ENCODE results near the gene AIFM2.

Gene AIFM2

DNA sequence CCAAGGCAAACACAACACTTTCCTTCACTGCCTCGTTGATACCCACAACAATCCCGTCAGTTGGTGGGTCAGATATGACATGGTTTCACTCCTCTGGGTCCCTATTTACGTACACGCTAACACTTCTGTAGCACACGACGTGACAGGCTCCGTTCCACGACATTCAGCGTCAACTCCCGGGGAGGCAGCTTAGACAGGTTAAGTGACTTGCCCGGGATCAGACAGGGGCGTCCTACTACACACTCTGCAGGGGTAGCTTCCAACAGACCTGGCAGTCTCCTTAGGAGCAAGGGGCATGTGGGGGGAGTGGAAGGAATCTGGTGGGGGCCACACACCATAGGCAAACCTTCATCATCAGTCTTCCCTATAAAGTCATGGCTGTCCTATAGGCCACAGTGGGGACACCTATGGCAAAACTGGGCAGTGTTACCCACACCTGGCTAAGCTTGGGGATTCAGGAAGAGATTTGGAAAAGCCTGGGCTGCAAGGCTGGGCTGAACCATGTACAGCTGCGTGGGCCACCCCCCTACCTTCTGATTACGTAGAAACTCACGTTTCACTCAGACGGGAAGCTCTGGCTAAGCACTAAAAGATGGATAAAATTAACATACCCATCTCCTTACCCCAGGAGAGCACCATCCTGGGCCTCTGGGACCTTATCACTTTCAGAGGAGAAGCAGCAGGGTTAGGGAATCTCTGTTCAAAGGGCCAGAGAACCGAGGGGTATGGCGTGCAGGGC is 11.9 kb upstream of the AIFM2 start:
- no peak for ATAC-seq
- no peak for TF ChIP-seq ZNF70 (CRISPR knock-in tag; IDR thresholded peaks at IDR 0.05)
- no peak for TF ChIP-seq ARNTL (CRISPR knock-in tag; IDR thresholded peaks at IDR 0.05; ENCODE audit: borderline replicate concordance, low read depth)
- no peak for TF ChIP-seq OSR1 (CRISPR knock-in tag; IDR thresholded peaks at IDR 0.05)
- no peak for TF ChIP-seq ISL1 (CRISPR knock-in tag; IDR thresholded peaks at IDR 0.05)
- TF ChIP-seq BACH2 (CRISPR knock-in tag; IDR thresholded peaks at IDR 0.05; ENCODE audit: borderline replicate concordance): no peak
- TF ChIP-seq TOX (CRISPR knock-in tag; IDR thresholded peaks at IDR 0.05; ENCODE audit: borderline replicate concordance): no peak
- TF ChIP-seq ZNF8 (CRISPR knock-in tag; IDR thresholded peaks at IDR 0.05): no peak
- TF ChIP-seq CSDC2 (CRISPR knock-in tag; IDR thresholded peaks at IDR 0.05): no peak
- TF ChIP-seq, protein P1, sequence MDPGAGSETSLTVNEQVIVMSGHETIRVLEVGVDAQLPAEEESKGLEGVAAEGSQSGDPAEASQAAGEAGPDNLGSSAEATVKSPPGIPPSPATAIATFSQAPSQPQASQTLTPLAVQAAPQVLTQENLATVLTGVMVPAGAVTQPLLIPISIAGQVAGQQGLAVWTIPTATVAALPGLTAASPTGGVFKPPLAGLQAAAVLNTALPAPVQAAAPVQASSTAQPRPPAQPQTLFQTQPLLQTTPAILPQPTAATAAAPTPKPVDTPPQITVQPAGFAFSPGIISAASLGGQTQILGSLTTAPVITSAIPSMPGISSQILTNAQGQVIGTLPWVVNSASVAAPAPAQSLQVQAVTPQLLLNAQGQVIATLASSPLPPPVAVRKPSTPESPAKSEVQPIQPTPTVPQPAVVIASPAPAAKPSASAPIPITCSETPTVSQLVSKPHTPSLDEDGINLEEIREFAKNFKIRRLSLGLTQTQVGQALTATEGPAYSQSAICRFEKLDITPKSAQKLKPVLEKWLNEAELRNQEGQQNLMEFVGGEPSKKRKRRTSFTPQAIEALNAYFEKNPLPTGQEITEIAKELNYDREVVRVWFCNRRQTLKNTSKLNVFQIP (CRISPR knock-in tag; IDR thresholded peaks at IDR 0.05; ENCODE audit: borderline replicate concordance, low read depth): no peak
- TF ChIP-seq SNAI2 (CRISPR knock-in tag; IDR thresholded peaks at IDR 0.05): no peak
- TF ChIP-seq, protein P2, sequence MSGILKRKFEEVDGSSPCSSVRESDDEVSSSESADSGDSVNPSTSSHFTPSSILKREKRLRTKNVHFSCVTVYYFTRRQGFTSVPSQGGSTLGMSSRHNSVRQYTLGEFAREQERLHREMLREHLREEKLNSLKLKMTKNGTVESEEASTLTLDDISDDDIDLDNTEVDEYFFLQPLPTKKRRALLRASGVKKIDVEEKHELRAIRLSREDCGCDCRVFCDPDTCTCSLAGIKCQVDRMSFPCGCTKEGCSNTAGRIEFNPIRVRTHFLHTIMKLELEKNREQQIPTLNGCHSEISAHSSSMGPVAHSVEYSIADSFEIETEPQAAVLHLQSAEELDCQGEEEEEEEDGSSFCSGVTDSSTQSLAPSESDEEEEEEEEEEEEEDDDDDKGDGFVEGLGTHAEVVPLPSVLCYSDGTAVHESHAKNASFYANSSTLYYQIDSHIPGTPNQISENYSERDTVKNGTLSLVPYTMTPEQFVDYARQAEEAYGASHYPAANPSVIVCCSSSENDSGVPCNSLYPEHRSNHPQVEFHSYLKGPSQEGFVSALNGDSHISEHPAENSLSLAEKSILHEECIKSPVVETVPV (CRISPR knock-in tag; IDR thresholded peaks at IDR 0.05): no peak
- TF ChIP-seq, protein P3, sequence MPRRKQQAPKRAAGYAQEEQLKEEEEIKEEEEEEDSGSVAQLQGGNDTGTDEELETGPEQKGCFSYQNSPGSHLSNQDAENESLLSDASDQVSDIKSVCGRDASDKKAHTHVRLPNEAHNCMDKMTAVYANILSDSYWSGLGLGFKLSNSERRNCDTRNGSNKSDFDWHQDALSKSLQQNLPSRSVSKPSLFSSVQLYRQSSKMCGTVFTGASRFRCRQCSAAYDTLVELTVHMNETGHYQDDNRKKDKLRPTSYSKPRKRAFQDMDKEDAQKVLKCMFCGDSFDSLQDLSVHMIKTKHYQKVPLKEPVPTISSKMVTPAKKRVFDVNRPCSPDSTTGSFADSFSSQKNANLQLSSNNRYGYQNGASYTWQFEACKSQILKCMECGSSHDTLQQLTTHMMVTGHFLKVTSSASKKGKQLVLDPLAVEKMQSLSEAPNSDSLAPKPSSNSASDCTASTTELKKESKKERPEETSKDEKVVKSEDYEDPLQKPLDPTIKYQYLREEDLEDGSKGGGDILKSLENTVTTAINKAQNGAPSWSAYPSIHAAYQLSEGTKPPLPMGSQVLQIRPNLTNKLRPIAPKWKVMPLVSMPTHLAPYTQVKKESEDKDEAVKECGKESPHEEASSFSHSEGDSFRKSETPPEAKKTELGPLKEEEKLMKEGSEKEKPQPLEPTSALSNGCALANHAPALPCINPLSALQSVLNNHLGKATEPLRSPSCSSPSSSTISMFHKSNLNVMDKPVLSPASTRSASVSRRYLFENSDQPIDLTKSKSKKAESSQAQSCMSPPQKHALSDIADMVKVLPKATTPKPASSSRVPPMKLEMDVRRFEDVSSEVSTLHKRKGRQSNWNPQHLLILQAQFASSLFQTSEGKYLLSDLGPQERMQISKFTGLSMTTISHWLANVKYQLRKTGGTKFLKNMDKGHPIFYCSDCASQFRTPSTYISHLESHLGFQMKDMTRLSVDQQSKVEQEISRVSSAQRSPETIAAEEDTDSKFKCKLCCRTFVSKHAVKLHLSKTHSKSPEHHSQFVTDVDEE (CRISPR knock-in tag; IDR thresholded peaks at IDR 0.05): no peak
- TF ChIP-seq ZFP30 (CRISPR knock-in tag; IDR thresholded peaks at IDR 0.05): no peak
- TF ChIP-seq ESRRG (CRISPR knock-in tag; IDR thresholded peaks at IDR 0.05): no peak
- TF ChIP-seq ZC3H10 (CRISPR knock-in tag; IDR thresholded peaks at IDR 0.05): no peak
- no peak for TF ChIP-seq ZFP3 (CRISPR knock-in tag; IDR thresholded peaks at IDR 0.05)
- no peak for TF ChIP-seq ZNF565 (CRISPR knock-in tag; conservative IDR thresholded peaks at IDR 0.05; ENCODE audit: low read depth)

DNA sequence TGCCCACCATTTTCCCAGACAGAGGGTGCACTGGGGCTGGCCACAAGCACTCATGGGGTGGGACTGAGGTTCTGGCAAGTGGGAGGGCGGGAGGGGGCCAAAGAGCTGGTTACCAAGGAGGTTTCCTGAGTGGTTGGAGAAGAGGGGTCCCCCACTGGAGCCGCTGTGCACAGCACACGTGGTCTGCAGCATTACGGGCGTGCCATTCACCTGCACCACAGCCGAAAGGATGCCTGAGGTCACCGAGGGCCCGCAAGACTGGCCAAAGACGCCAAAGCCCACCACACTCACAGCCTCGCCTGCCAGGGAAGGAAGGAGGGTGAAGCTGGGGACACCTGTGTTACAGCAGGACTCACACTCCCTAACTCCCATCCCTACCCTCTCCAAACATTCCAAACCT is 9.9 kb upstream of the AIFM2 start:
- no peak for ATAC-seq
- TF ChIP-seq PPARA (CRISPR knock-in tag; IDR thresholded peaks at IDR 0.05; ENCODE audit: borderline replicate concordance): no peak
- no peak for TF ChIP-seq TOX (CRISPR knock-in tag; IDR thresholded peaks at IDR 0.05; ENCODE audit: borderline replicate concordance)
- TF ChIP-seq ZNF8 (CRISPR knock-in tag; IDR thresholded peaks at IDR 0.05): no peak
- no peak for TF ChIP-seq GLIS3 (CRISPR knock-in tag; IDR thresholded peaks at IDR 0.05)
- no peak for TF ChIP-seq OSR1 (CRISPR knock-in tag; IDR thresholded peaks at IDR 0.05)
- TF ChIP-seq ISL1 (CRISPR knock-in tag; IDR thresholded peaks at IDR 0.05): no peak
- TF ChIP-seq, protein P4, sequence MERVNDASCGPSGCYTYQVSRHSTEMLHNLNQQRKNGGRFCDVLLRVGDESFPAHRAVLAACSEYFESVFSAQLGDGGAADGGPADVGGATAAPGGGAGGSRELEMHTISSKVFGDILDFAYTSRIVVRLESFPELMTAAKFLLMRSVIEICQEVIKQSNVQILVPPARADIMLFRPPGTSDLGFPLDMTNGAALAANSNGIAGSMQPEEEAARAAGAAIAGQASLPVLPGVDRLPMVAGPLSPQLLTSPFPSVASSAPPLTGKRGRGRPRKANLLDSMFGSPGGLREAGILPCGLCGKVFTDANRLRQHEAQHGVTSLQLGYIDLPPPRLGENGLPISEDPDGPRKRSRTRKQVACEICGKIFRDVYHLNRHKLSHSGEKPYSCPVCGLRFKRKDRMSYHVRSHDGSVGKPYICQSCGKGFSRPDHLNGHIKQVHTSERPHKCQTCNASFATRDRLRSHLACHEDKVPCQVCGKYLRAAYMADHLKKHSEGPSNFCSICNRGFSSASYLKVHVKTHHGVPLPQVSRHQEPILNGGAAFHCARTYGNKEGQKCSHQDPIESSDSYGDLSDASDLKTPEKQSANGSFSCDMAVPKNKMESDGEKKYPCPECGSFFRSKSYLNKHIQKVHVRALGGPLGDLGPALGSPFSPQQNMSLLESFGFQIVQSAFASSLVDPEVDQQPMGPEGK (CRISPR knock-in tag; IDR thresholded peaks at IDR 0.05; ENCODE audit: borderline replicate concordance): no peak
- no peak for TF ChIP-seq ARNTL (CRISPR knock-in tag; IDR thresholded peaks at IDR 0.05; ENCODE audit: borderline replicate concordance, low read depth)
- no peak for TF ChIP-seq SNAI2 (CRISPR knock-in tag; IDR thresholded peaks at IDR 0.05)
- no peak for TF ChIP-seq ESRRG (CRISPR knock-in tag; IDR thresholded peaks at IDR 0.05)
- TF ChIP-seq, protein P2 (CRISPR knock-in tag; IDR thresholded peaks at IDR 0.05): no peak
- no peak for TF ChIP-seq ZFP3 (CRISPR knock-in tag; IDR thresholded peaks at IDR 0.05)
- no peak for TF ChIP-seq BACH2 (CRISPR knock-in tag; IDR thresholded peaks at IDR 0.05; ENCODE audit: borderline replicate concordance)
- TF ChIP-seq, protein P1 (CRISPR knock-in tag; IDR thresholded peaks at IDR 0.05; ENCODE audit: borderline replicate concordance, low read depth): no peak
- TF ChIP-seq CSDC2 (CRISPR knock-in tag; IDR thresholded peaks at IDR 0.05): no peak
- no peak for TF ChIP-seq ZNF565 (CRISPR knock-in tag; conservative IDR thresholded peaks at IDR 0.05; ENCODE audit: low read depth)

Measured in SK-N-SH treated with all-trans-retinoic acid at 6 μM for 48 hours (cell line).